Measurements from ENCODE around the gene DDC. TPM values are rescaled to one million over a fixed set of nuclear protein-coding genes. Genes with fewer than 3 reads are reported as not detected.

DDC gene
- total RNA-seq, 1 donor from 2014 or later, result not detected

- H3K27me3 Mint-ChIP-seq, result peaks cover 4% of the 10 kb centered on the region
These were observed 33.5 kb upstream of the DDC start for GRCh38 chr7:50598460-50599343.

GRCh38 chr7:50596484-50596883, 31.3 kb upstream of the DDC start:
- Mint-ChIP-seq H3K27ac (no peak overlapping the region), H3K4me3 (no peak overlapping the region), H3K36me3 (ENCODE audit: low read depth) (no peaks in the 10 kb centered on the region), H3K4me1 (no peaks in the 10 kb centered on the region), H3K27me3 (peaks cover 9% of the 10 kb centered on the region), H3K9me3 (no peaks in the 10 kb centered on the region)
- DNase-seq, result no peak
- no peak for TF ChIP-seq CTCF (IDR thresholded peaks at IDR 0.05)
- intact Hi-C loops (cut with micrococcal nuclease), result no loop called here
- ChIA-PET CTCF (no interaction called here), POLR2A (no interaction called here)
- no peak for ATAC-seq (ENCODE audit: low read depth)

More at GRCh38 chr7:50598460-50599343, 33.5 kb upstream of the DDC start:
- Mint-ChIP-seq H3K4me1 (no peaks in the 10 kb centered on the region), H3K4me3 (no peak overlapping the region), H3K27ac (no peak overlapping the region), H3K9me3 (no peaks in the 10 kb centered on the region), H3K36me3 (ENCODE audit: low read depth) (no peaks in the 10 kb centered on the region)
- TF ChIP-seq CTCF (IDR thresholded peaks at IDR 0.05), result no peak
- POLR2A ChIA-PET, result no interaction called here
- no peak for ATAC-seq (ENCODE audit: low read depth)
- no peak for DNase-seq
- CTCF ChIA-PET, result no interaction called here
- intact Hi-C loops (cut with micrococcal nuclease), result no loop called here

- ATAC-seq (ENCODE audit: low read depth), result no peak
- Mint-ChIP-seq H3K4me1 (no peaks in the 10 kb centered on the region), H3K9me3 (no peaks in the 10 kb centered on the region), H3K27ac (no peak overlapping the region), H3K27me3 (peaks cover 13% of the 10 kb centered on the region), H3K4me3 (no peak overlapping the region), H3K36me3 (ENCODE audit: low read depth) (no peaks in the 10 kb centered on the region)
- POLR2A ChIA-PET, result no interaction called here
- no peak for DNase-seq
- TF ChIP-seq CTCF (IDR thresholded peaks at IDR 0.05), result no peak
- intact Hi-C loops (cut with micrococcal nuclease), result no loop called here
- CTCF ChIA-PET, result no interaction called here
These were observed 30.4 kb upstream of the DDC start for GRCh38 chr7:50595491-50596102.

- CTCF ChIA-PET, result no interaction called here
These were observed 29.7 kb upstream of the DDC start for GRCh38 chr7:50594734-50595485.

More at GRCh38 chr7:50594734-50595485, 29.7 kb upstream of the DDC start:
- no peaks in the 10 kb centered on the region for H3K36me3 Mint-ChIP-seq (ENCODE audit: low read depth)
- no peaks in the 10 kb centered on the region for H3K4me1 Mint-ChIP-seq
- no peak for ATAC-seq (ENCODE audit: low read depth)
- H3K4me3 Mint-ChIP-seq, result no peak overlapping the region
- intact Hi-C loops (cut with micrococcal nuclease), result no loop called here
- POLR2A ChIA-PET, result no interaction called here
- H3K27me3 Mint-ChIP-seq, result peaks cover 17% of the 10 kb centered on the region
- H3K27ac Mint-ChIP-seq, result no peak overlapping the region
- H3K9me3 Mint-ChIP-seq, result no peaks in the 10 kb centered on the region
- TF ChIP-seq CTCF (IDR thresholded peaks at IDR 0.05), result no peak
- no peak for DNase-seq

All from activated B cell treated with CpG ODN at 0.5 μM for 24 hours (primary cell).